ENCODE measurements around the gene ZNF835. TPM values are rescaled to one million over a fixed set of nuclear protein-coding genes. Genes with fewer than 3 reads are reported as not detected.
"Not testable (repeated sequence)": the region's sequence is repeated elsewhere in the genome, so short reads cannot be mapped to it uniquely, and the experiment has no call there.

The ZNF835 gene
- under 0.01 and 0.99 TPM in 2 replicates for total RNA-seq

GRCh38 chr19:56671613-56671994, at the start of gene ZNF835:
ZNF835 (minus strand) TSS chr19:56671757; CDS start chr19:56665198, 6,559 bp downstream.
- DNase-seq (ENCODE audit: low read depth in 2 of 2), result peak; percentile 23 to 27

- peak; percentile 2 to 41 for DNase-seq (ENCODE audit: low read depth in 2 of 2)
These were observed 48.7 kb upstream of the ZNF835 start for GRCh38 chr19:56720281-56720680.

GRCh38 chr19:56718231-56718630, 46.7 kb upstream of the ZNF835 start:
- DNase-seq (ENCODE audit: low read depth in 2 of 2), result no peak

GRCh38 chr19:56712611-56713276, 41.2 kb upstream of the ZNF835 start:
- no peak for DNase-seq (ENCODE audit: low read depth in 2 of 2)

GRCh38 chr19:56710437-56710836, 38.9 kb upstream of the ZNF835 start:
- DNase-seq (ENCODE audit: low read depth in 2 of 2), result no peak

- no peak for DNase-seq (ENCODE audit: low read depth in 2 of 2)
These were observed 36.3 kb upstream of the ZNF835 start for GRCh38 chr19:56707821-56708220.

- no peak for DNase-seq (ENCODE audit: low read depth in 2 of 2)
These were observed 34.4 kb upstream of the ZNF835 start for GRCh38 chr19:56705939-56706338.

- no peak for DNase-seq (ENCODE audit: low read depth in 2 of 2)
These were observed 30.3 kb upstream of the ZNF835 start for GRCh38 chr19:56701895-56702294.

GRCh38 chr19:56699552-56699951, 28.0 kb upstream of the ZNF835 start:
- DNase-seq (ENCODE audit: low read depth in 2 of 2), result no peak

- DNase-seq (ENCODE audit: low read depth in 2 of 2), result no peak
These were observed 20.8 kb upstream of the ZNF835 start for GRCh38 chr19:56692206-56692895.

GRCh38 chr19:56690670-56691069, 19.1 kb upstream of the ZNF835 start:
- no peak for DNase-seq (ENCODE audit: low read depth in 2 of 2)

GRCh38 chr19:56689198-56689597, 17.6 kb upstream of the ZNF835 start:
- no peak for DNase-seq (ENCODE audit: low read depth in 2 of 2)

GRCh38 chr19:56687031-56687430, 15.5 kb upstream of the ZNF835 start:
- DNase-seq (ENCODE audit: low read depth in 2 of 2), result no peak

GRCh38 chr19:56683116-56683515, 11.6 kb upstream of the ZNF835 start:
- no peak for DNase-seq (ENCODE audit: low read depth in 2 of 2)

- no peak for DNase-seq (ENCODE audit: low read depth in 2 of 2)
These were observed 10.1 kb upstream of the ZNF835 start for GRCh38 chr19:56681702-56682101.

GRCh38 chr19:56678205-56678604, 6.6 kb upstream of the ZNF835 start:
- DNase-seq (ENCODE audit: low read depth in 2 of 2), result no peak

GRCh38 chr19:56672610-56673009, 1.1 kb upstream of the ZNF835 start:
- DNase-seq (ENCODE audit: low read depth in 2 of 2), result not testable (repeated sequence)

- DNase-seq (ENCODE audit: low read depth in 2 of 2), result no peak
These were observed 470 bp downstream of the ZNF835 start for GRCh38 chr19:56670961-56671612.

- no peak for DNase-seq (ENCODE audit: low read depth in 2 of 2)
These were observed 1.1 kb downstream of the ZNF835 start for GRCh38 chr19:56670401-56670960.

- no peak for DNase-seq (ENCODE audit: low read depth in 2 of 2)
These were observed 2.9 kb downstream of the ZNF835 start for GRCh38 chr19:56668676-56669075.

GRCh38 chr19:56667311-56667870, 4.2 kb downstream of the ZNF835 start:
- DNase-seq (ENCODE audit: low read depth in 2 of 2), result no peak

GRCh38 chr19:56664511-56664910, 7.0 kb downstream of the ZNF835 start:
- no peak for DNase-seq (ENCODE audit: low read depth in 2 of 2)

Measured in lung microvascular endothelial cell (primary cell).